ENCODE results near the gene MOAP1.

MOAP1 gene

DNA sequence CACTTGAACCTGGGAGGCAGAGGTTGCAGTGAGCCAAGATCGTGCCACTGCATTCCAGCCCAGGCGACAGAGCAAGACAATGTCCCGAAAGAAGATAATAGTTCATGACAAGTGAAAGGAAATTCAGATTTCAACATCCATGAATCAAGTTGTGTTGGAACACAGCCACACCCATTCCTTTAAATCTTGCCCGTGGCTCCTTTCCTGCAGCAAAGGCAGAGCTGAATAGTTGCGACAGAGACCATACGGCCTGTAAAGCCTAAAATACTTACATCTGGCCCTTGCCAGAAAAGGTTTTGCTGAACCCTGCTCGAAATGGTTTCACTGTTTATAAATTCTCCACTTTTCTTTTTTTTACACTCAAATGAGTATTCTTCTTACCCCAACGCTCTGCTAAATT, 51.2 kb downstream of the MOAP1 start:
- Histone ChIP-seq H3K27me3 (ENCODE audit: control insufficient read depth, insufficient read depth, low read length) (no peaks in the 10 kb centered on the region), H3K36me3 (ENCODE audit: control insufficient read depth, insufficient read depth, low read length) (no peaks in the 10 kb centered on the region)

DNA sequence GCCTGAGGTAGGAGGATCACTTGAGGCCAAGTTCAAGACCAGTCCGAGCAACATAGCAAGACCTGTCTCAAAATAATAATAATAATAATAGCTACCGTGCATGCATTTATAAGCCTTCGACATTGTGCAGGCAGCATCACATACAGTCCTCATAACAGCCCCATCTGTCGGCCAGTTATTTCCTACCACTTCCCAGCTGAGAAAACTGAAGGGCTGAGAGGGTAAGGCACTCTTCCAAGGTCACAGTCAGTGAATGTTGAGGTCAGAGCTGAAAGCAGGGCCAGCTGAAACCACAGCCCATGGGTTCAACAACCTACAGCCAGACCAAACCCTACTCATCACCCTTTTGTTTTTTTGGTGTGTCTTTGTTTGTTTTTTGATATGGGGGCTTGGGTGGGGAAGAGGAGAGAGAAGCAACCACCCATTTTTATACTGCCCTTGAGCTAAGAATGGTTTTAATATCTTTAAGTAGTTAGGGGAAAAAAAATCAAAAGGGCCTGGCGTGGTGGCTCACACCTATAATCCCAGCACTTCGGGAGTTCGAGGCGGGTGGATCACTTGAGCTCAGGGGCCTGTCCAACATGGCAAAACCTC, 52.1 kb downstream of the MOAP1 start:
- Histone ChIP-seq H3K4me3 (ENCODE audit: low read length) (no peak overlapping the region), H3K9me3 (ENCODE audit: control insufficient read depth, low read length) (no peaks in the 10 kb centered on the region), H3K27me3 (ENCODE audit: control insufficient read depth, insufficient read depth, low read length) (no peaks in the 10 kb centered on the region), H3K9ac (ENCODE audit: low read length) (no peak overlapping the region), H3K36me3 (ENCODE audit: control insufficient read depth, insufficient read depth, low read length) (no peaks in the 10 kb centered on the region), H3K4me1 (ENCODE audit: control insufficient read depth, insufficient read depth, low read length) (peaks cover 23% of the 10 kb centered on the region)

More for the DNA sequence above, 51.2 kb downstream of the MOAP1 start:
- Histone ChIP-seq H3K4me3 (ENCODE audit: low read length) (no peak overlapping the region), H3K9me3 (ENCODE audit: control insufficient read depth, low read length) (no peaks in the 10 kb centered on the region), H3K9ac (ENCODE audit: low read length) (no peak overlapping the region), H3K4me1 (ENCODE audit: control insufficient read depth, insufficient read depth, low read length) (peaks cover 31% of the 10 kb centered on the region)

All from mucosa of stomach (tissue), 1 donor.